ENCODE data around the gene ASB1.
"Not testable (repeated sequence)": the region's sequence is repeated elsewhere in the genome, so short reads cannot be mapped to it uniquely, and the experiment has no call there.

ASB1 gene

DNA sequence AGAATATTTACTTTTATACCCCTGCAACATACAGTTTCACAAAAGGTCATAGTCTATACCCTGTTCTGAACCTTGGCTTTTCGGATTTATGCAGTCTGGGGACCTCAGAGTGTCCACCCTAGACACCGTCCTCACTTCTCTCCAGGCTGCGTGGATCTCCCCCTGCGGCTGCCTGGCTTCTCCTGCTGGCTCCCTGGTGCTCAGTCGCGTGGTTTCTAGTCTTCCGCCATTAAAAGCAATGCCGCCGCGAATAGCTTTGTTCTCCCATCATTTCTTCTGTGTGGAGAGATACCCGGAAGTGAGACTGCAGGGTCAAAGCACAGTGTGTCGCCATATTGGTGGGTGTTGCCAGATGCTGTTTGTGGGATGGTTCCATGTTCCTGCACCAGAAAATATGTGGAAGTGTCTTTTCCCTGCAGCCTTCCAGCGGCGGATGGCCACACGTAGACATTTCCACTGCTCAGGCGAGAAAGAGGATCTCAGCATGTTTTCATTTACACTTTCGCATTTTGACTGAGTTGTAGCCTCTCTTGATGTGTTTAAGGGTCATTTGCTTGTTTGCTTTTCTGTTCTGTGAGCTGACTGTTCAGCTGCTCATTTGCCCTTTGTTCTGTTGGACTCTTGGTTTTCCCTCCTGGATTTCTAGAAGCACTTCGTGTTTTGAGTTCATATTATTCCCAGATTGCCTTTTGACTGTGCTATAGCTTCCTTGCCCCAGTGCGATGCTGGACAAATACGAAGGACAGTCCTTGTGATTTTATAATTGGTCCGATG is 22.9 kb upstream of the ASB1 start:
- in situ Hi-C loops (cut with HindIII; ENCODE audit: low sequenced_read_pairs), result no loop called here

DNA sequence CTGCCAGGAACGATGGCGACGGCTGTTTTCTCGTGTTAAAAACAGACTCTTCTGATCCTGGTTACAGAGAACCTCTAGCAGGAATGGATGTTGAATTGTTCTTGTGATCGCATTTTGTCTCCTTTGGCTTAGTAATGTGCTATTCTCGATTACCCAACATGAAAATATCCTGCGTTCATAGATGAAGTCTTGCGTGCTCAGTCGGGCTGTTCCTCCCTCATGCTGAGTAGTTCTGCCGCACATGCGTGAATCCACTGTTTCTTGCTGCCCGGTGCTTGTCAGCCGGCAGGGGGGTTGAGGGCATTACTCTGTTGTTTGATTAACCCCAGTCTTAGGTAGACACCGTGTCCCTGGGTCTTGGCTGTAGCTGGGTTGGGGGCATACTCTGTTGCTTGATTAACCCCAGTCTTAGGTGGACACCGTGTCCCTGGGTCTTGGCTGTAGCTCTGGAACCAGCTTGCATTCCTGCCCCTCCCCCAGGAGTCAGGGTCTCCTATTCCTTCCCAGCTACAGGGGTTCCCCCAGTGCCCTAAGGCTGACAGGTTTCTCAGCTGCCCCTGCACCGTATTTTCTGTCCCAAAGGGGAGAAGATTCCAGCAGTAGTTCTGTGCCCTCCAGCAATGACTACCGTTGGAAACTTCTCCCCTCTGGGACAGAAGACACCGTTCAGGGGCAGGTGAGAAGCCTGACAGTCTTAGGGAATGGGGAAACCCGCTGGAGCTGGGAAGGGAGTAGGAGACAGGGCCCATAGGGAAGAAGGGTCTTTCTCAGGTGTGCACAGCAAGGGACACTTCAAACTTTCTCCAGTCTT is 22.1 kb upstream of the ASB1 start:
- in situ Hi-C loops (cut with HindIII; ENCODE audit: low sequenced_read_pairs), result no loop called here

DNA sequence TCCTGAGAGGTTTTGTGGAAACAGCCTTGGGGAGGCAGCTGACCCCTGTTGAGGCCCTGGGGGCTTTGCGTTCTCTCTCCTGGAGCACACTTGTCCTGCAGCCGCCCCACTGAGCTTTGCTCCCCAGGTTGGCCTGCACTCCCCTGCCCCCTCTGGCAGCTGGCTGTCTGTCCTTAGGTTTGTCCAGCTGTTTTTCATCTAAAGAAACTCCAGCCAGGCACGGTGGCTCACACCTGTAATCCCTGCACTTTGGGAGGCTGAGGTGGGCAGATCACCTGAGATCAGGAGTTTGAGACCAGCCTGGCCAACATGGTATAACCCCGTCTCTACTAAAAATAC is 21.5 kb upstream of the ASB1 start:
- in situ Hi-C loops (cut with HindIII; ENCODE audit: low sequenced_read_pairs), result not testable (repeated sequence)

DNA sequence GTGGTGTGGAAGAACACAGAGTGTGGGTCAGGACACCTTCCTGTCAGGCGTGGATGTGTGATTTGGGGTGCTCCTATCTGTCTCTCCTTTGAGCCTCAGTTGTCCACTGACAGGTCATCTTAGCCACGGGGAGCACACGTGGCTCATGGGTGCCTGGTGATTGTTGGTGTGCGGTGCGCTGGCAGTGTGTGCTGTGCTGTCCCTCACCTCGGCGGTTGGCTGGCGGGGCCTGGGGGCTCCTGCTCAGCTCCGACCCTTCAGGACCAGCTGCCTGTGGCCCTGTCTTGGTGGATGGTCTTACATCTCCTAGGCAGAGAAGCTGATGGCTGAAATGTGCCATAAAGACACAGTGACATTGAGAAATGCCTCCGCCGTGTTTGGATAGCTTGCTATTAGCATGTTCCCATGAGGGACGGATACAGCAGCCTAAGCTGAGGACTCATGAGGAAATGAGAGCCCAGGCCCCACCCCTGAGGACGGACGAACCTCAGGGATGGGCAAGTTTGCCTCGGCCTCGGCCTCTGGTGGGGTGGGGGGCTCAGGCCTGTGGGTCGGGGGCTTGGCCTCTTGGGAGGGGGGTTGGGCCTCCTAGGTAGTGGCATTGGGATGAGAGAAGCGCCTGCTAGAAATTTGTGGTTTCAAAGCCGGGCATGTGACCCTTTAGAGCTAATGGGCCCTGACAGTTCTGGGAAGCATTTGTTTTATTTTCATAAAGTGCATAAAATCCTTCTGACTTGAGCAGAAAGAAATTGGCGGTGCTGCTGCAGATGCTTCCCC is 20.3 kb upstream of the ASB1 start:
- in situ Hi-C loops (cut with HindIII; ENCODE audit: low sequenced_read_pairs), result no loop called here

DNA sequence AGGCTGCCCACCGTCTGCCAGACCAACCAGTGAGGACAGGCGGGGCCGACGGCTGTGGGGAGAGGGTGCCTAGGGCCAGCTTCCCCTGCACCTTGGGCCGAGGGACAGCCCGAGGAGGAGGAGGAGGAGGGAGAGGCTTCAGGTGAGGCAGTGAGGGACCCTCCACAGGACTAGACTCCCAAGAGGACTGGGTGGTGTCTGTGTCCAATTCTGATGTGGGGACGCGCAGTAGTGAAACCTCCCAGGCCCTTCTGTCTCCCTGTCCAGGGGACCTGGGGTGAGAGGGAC is 19.8 kb upstream of the ASB1 start:
- in situ Hi-C loops (cut with HindIII; ENCODE audit: low sequenced_read_pairs), result no loop called here

DNA sequence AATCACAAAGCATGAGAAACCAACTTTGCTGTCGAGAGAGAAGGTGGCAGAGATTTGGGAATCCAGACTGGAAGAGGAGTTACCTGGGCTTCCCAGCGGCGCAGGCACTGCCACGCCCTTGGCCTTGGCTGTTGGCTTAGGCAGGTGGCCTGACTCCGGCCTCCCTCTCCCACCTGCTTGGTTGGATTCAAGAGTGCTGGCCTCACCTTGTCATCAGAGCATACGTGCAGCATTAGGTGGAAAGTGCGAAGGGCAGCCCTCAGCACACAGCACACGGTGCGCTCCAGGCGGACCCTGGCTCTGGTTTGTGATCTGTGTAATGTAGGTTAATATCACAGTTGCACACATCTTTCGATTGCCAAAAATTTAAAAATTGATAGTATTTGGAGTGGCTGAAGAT is 19.2 kb upstream of the ASB1 start:
- in situ Hi-C loops (cut with HindIII; ENCODE audit: low sequenced_read_pairs), result no loop called here

DNA sequence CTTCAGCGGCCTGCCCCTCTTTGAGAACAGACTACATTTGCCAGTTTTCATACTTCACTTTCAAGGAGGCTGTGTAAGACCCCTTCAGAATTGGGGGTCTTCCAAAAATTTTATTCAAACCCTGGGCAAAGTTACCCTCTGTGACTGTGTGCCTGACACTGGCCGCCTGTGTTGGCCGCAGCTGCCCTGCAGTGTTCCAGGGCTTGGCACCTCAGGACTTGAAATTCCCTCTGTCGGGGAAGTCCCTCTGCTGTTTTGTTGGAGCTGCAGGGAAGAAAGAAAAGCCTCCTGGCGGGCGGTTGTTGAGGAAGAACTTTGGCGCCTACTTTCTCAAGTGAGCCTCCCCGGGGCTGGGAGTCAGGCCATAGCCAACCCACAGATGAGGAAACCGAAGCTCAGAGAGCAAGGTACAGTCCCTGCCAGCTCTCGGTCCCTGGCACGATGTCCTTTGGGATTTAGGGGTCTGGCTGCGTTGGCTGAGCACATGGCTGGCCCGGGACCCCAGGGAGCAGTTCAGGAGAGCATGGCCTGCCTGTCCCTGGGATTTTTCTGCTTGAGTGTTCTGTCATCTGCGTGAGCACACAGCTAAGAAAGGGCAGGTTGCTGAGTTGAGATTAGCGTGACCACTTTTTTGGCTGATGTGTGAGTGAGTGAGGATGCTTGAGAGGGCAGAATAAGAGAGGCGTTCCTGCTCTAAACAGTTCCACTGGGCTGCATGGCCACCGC is 17.9 kb upstream of the ASB1 start:
- in situ Hi-C loops (cut with HindIII; ENCODE audit: low sequenced_read_pairs), result no loop called here

DNA sequence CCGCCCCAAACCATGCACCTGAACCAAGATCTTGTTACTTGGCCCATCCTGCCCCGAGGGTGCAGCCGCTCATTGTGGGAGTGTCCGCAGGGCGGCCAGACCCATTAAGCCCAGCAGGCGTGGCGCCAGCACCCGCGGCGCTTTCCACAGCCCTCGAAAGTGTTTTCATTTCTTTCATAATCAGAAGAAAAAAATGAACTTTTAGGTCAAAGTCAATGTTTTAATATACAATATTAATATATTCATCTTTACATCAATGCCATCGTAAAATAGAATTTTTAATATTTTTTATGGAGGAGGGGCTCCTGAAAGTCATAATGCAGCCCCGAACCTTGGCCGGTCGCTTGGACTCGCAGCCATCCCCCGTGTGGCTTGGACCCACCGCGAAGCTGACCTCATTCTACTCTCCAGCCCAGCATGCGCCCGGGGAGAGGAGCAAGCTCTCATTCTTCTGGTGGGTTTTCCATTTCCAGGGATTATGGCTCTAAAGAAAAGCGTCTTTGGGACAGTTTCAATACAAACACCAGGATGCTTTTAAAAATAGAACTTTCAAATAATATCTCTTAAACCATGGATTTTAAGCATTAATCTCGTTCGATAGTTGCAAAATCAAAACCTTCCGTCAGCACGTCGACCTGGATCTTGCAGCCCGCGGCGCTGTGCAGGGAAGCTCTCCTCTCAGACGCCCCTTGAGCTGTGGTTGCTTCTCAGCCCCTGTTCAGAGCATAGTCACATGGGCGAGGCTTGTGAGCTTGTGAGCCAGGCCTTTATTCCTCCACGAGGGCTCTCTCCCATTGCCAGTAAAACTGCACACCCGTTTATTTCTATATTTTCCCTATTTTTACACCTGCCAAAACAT is 17.2 kb upstream of the ASB1 start:
- in situ Hi-C loops (cut with HindIII; ENCODE audit: low sequenced_read_pairs), result no loop called here

DNA sequence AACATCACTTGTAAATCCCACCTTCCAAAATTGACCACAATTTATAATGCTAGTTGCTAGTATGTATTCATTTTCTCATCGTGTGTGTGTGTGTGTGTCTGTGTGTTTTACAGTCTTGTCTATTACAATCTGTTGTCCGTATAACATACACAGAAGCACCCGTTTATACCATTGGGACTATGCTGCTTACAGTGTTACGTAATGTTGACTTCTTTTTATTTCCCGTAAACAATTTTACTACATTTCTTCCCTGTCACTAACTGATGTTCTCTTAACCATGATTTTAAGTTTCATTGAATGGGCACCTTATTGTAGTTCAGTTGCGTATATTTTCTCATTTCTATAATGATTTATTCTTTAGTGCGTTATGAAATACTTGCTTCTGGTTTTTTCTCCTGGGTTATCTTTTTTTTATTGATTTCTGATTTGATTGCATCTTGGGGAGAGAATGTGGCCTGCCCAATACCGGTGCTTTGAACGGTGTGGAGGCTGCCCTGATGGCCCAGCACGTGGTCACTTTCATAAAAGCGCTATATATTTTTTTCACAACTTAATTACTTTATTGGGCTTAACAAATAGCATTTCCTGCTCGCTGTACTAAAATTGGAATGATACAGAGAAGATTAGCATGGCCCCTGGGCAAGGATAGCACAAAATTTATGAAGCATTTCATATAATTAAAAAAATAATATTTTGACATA is 14.5 kb upstream of the ASB1 start:
- in situ Hi-C loops (cut with HindIII; ENCODE audit: low sequenced_read_pairs), result no loop called here

DNA sequence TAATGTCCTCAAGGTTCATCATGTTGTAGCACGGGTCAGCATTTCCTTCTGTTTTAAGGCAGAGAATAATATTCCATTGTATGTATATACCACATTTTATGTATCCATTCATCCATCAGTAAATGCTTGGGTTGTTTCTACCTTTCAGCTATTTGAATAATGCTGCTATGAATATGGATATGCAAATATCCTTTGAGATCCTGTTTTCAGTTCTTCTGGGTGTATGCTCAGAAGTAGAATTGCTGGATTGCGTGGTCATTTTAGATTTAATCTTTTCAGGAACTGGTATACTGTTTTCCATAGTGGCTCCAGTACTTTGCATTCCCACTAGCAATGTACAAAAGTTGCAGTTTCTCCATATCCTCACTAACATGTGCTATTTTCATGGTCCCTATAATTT is 13.4 kb upstream of the ASB1 start:
- in situ Hi-C loops (cut with HindIII; ENCODE audit: low sequenced_read_pairs), result no loop called here

DNA sequence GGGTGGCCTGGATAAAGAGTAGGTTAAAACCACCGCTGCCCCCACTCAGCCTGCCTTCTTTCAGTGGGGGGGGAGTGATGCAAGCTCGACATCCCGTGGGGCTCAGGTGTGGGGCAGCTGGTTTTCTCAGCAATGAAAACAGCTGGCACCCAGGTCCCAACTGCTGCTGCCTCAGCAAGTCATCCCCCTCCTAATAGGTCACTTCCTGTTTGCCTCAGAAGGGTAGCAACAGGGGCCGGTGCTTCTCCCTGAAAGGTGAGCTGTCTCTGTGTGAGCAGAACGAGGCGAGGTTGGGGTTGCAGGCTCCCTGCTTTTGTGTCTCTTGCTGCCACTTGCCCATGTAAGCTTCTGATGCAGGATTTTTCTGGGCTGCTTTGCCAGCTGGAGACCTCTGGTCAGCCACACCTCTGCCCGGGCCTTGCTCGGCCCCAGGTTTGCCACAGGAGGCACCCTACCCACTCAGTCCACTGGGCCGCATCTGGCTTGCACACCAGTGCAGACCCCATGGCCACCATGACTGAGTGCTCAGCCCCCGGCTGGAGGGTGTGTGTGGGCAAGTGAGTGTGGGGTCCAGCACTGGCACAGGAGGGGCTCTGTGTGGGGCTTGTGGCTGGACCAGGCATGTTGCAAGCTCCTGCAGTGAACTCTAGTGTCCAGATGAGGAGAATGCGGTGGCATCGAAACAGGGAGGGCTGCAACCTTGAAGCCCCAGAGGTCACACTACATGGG is 11.5 kb upstream of the ASB1 start:
- in situ Hi-C loops (cut with HindIII; ENCODE audit: low sequenced_read_pairs), result loop anchor here (5.0 kb wide), 1 partner anchor 62 kb away; no protein-coding TSS in a partner anchor

DNA sequence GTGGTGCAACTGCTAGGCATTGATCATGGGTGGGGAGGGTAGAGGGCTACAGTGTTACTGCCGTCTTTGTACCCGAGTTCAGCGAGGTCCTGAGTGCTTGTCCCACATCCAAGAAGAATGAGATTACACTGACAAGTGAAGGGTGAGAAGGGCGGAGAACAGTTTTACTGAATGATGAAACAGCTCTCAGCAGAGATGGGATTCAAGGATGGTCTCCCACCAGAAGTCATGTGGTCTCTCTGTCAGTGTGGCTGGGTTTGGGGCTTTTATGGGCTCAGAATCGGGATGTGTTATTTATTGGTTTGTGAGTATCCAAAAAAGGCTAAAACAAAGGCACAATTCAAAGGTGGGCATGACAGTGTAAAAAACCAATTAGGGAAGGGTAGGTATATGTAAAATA is 10.8 kb upstream of the ASB1 start:
- in situ Hi-C loops (cut with HindIII; ENCODE audit: low sequenced_read_pairs), result loop anchor here (5.0 kb wide), 1 partner anchor 61 kb away; no protein-coding TSS in a partner anchor

DNA sequence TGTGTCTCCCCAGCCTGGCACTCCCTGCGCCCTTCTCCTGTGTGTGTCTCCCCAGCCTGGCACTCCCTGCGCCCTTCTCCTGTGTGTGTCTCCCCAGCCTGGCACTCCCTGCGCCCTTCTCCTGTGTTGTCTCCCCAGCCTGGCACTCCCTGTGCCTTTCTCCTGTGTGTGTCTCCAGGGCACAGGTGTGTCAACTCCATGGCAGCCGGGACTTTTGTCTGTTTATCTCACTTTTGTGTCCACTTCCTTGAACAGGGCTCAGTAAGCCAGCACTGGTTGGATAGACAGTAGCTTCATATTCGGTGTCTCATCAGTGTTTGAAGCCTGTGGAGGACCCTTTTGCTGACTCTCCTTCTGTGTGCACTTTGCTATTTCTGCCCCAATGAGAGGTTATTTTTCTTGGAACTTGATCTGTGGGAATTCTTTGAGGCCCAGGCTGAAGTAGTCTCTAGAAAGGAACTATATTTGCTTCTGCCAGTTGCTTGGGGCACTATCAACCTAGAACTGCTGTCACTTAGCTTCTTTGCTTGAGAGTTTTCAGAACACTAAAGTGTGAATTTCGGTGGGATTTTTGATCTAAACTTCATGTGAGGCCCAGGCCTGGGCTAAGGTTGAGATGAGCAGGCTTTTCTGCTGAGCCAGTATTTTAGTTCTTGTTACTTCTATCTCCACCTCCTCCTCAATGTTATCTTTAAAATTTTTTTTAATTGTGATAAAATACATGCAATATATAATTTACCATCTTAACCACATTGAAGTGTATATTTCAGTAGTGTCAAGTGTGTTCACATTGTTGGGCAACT is 8.3 kb upstream of the ASB1 start:
- in situ Hi-C loops (cut with HindIII; ENCODE audit: low sequenced_read_pairs), result loop anchor here (5.0 kb wide), 1 partner anchor 59 kb away; no protein-coding TSS in a partner anchor

DNA sequence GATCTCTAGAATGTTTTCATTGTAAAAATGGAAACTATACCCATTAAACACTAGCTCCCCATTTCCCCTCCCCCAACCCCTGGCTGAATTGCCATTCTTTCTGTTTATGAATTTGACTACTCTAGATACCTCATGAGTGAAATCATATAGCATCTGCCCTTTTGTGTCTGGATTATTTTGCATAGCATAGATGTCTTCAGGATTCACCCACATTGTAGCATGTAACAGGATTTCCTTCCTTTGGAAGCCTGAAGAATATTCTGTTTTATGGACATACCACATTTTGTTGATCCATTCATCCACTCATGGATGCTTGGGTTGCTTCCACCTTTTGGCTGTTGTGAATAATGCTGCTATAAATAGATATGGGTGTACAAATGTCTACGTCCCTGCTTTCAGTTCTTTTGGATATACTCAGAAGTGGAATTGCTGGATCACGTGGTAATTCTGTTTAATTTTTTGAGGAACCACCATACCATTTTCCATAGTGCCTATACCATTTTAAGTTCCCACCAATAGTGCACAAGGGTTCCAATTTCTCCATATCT is 7.7 kb upstream of the ASB1 start:
- in situ Hi-C loops (cut with HindIII; ENCODE audit: low sequenced_read_pairs), result loop anchor here (5.0 kb wide), 1 partner anchor 58 kb away; no protein-coding TSS in a partner anchor

DNA sequence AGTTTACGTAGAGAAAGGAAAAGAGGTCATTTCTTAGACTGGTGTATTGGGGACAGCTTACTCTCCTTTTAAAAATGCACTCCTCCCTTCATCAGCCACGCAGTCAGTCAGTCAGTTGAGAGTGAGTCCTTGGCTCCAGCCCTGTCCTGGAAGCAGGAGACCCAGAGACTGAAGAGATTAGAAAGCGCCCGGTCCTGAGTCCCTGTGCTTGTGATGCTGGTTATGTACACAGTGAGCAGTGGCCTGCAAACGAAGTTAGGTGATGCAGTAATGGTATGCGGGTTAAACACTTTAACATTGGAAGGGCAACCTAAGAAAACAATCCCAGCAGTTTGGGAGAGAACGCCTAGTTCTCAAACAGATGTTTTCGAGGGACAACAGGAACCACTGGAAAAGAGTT is 6.3 kb upstream of the ASB1 start:
- in situ Hi-C loops (cut with HindIII; ENCODE audit: low sequenced_read_pairs), result no loop called here

DNA sequence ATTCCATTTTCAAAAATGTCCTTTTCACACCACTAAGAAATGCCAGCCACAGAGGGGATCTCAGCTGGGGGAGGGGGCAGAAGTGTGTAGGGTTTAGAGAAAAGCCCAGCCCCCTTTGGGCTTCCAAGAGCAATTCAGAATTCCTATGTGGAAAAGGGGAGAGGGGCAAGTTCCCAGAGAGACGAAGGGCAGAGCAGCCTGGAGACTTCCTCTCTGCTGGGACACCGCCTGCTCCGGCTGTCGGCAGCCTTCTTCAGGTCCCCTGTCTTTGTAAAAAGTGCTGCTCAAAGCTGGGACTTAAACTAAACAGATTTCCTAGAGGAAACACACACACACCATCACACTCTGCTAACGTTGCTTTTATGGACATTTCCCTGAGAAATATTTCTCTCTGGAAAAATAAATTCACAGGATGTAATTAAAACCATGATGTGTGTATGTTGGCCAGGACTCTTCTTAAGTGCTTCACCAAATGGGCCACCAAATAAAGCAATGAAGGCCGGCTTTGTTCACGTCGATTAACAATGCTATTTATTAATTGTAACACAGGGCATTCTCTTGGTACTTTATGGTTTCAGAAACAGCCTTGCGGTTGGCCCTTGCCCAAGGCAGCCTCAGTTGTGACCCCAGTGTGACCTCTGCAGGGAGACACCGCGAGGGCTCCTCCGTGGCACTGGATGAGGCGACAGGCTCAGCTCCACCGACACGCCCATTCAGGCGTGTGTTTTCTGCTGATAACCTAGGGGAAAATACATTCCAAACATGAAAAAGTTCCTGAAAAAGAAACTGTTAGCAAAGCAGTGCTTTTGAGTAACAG is 5.6 kb upstream of the ASB1 start:
- in situ Hi-C loops (cut with HindIII; ENCODE audit: low sequenced_read_pairs), result no loop called here

DNA sequence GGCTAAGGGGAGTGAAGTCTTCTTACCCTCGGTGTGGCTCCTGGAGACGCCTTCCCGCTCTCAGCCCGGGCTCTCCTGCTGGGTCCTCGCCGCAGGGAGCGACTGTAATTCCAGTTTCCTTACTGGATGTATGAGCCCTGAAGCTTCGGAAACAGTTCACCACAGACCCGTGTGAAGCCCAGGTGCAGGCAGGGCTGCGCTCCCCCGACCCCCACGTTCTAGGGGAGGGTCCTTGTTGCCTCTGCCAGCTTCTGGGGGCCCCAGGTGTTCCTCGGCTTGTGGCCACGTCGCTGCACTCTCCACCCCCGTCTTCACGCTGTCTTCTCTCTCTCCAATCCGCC is 5.1 kb upstream of the ASB1 start:
- in situ Hi-C loops (cut with HindIII; ENCODE audit: low sequenced_read_pairs), result no loop called here

Measured in endothelial cell of hepatic sinusoid (primary cell).